ENCODE data around the gene AFF1.

AFF1 gene

DNA sequence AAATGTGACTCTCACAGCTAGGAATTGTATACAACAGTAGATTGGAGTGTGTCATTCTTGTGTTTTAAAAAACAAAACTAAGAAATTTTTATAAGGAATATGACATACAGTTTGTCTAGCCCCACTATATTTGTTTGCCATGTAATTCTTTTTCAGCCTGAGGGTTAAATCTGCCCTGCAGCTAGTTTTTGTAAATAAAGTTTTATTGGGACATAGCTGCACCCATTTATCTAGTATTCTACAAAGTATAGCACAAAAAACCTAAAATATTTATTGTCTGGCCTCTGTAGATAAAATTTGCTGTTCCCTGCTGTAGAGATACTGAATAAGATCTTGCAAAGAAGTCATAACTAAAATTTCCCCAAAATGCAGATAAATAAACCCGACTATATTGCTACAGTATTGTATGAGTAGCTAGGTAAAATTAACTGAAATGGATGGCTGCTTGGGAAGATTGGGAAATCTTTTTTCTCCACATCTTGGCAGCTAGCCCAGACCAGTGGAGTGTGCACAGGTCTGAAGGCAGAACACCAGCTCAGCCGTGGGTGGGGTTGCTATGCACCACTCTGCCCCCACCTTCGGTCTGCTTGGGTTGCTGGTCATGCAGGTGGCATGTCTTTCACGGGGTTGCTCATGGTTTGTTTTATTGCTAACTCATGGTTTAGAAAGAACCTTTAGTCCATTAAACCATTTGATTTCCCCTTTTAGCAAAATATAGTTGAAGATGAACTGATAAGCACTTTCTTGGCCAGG, 157.8 kb downstream of the AFF1 start:
- Histone ChIP-seq H3K4me3 (ENCODE audit: low read length) (no peak overlapping the region), H4K20me1 (ENCODE audit: insufficient read depth, low read length) (peaks cover 2% of the 10 kb centered on the region; the same call in 1 of the 2 replicates), H3K36me3 (replicated peaks; ENCODE audit: insufficient read depth, low read length) (peaks cover 2% of the 10 kb centered on the region; the same call in 1 of the 2 replicates), H3K9me2 (replicated peaks; ENCODE audit: insufficient read depth, low read length) (no peaks in the 10 kb centered on the region), H3K9me3 (replicated peaks; ENCODE audit: insufficient read depth, low read length) (no peaks in the 10 kb centered on the region), H3K9ac (ENCODE audit: low read length) (no peak overlapping the region), H3K27me3 (replicated peaks; ENCODE audit: insufficient read depth, low read length) (no peaks in the 10 kb centered on the region), H3F3A (ENCODE audit: insufficient read depth, low read length) (peaks cover 12% of the 10 kb centered on the region; the same call in 1 of the 2 replicates), H3K4me2 (ENCODE audit: low read depth, low read length) (no peak overlapping the region), H2AFZ (ENCODE audit: low read length) (no peak overlapping the region), H3K27ac (ENCODE audit: low read length) (peak overlapping the region; percentile 7; the same call in 1 of the 2 replicates), H3K4me1 (ENCODE audit: low read length) (peaks cover 12% of the 10 kb centered on the region), H3K79me2 (ENCODE audit: low read length) (peaks cover 63% of the 10 kb centered on the region)
- no peak for TF ChIP-seq EZH2 (optimal IDR thresholded peaks at IDR 0.05; ENCODE audit: low read depth, low read length)
- no peak for TF ChIP-seq EZH2phosphoT487 (IDR thresholded peaks at IDR 0.05; ENCODE audit: low read length)
- TF ChIP-seq CTCF (IDR thresholded peaks at IDR 0.05; ENCODE audit: low read length), result no peak
- no peak for DNase-seq

DNA sequence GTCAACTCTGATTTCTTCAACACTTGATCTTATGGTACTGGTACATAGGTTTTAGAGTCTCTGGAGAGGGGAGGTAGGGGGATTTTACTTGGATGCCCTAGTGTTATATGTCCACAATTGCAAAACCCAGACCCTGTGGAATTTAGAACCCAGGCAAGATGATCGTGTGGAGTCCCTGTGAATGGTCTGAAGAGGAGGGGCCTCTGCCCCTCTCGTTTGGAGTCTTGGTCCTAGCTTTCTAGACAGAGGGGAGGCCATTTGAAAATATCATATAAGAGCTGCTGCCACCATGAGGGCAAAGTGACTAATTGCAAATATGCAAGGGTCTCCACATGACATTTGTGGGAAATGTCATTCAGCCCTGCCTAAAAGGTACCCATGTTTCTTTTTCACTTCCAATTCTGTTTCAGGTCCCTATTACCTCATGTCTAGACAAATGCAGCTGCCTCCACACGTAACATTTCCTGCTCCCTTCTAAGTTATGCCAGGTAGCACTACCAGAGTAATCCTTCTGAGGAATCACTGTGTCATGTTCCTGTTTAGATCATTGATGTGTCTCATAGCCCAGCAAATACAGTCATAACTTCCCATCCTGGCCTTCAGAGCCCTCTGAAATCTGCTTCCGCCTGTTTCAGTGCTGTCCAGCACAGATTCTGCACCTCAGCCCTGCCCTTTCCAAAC, 158.8 kb downstream of the AFF1 start:
- peak overlapping the region; percentile 7; the same call in 1 of the 2 replicates for H3K27ac ChIP-seq (ENCODE audit: low read length)
- no peak overlapping the region for H2AFZ ChIP-seq (ENCODE audit: low read length)
- TF ChIP-seq CTCF (IDR thresholded peaks at IDR 0.05; ENCODE audit: low read length), result peak; percentile 65
- TF ChIP-seq EZH2 (optimal IDR thresholded peaks at IDR 0.05; ENCODE audit: low read depth, low read length), result no peak
- H3K36me3 ChIP-seq (replicated peaks; ENCODE audit: insufficient read depth, low read length), result peaks cover 2% of the 10 kb centered on the region; the same call in 1 of the 2 replicates
- peaks cover 64% of the 10 kb centered on the region for H3K79me2 ChIP-seq (ENCODE audit: low read length)
- H3K4me1 ChIP-seq (ENCODE audit: low read length), result peaks cover 12% of the 10 kb centered on the region
- no peaks in the 10 kb centered on the region for H3K9me3 ChIP-seq (replicated peaks; ENCODE audit: insufficient read depth, low read length)
- H3K9me2 ChIP-seq (replicated peaks; ENCODE audit: insufficient read depth, low read length), result no peaks in the 10 kb centered on the region
- H3K4me2 ChIP-seq (ENCODE audit: low read depth, low read length), result no peak overlapping the region
- no peak overlapping the region for H3K9ac ChIP-seq (ENCODE audit: low read length)
- peaks cover 2% of the 10 kb centered on the region; the same call in 1 of the 2 replicates for H4K20me1 ChIP-seq (ENCODE audit: insufficient read depth, low read length)
- H3K27me3 ChIP-seq (replicated peaks; ENCODE audit: insufficient read depth, low read length), result no peaks in the 10 kb centered on the region
- DNase-seq, result peak; percentile 54
- peaks cover 12% of the 10 kb centered on the region; the same call in 1 of the 2 replicates for H3F3A ChIP-seq (ENCODE audit: insufficient read depth, low read length)
- no peak overlapping the region for H3K4me3 ChIP-seq (ENCODE audit: low read length)

DNA sequence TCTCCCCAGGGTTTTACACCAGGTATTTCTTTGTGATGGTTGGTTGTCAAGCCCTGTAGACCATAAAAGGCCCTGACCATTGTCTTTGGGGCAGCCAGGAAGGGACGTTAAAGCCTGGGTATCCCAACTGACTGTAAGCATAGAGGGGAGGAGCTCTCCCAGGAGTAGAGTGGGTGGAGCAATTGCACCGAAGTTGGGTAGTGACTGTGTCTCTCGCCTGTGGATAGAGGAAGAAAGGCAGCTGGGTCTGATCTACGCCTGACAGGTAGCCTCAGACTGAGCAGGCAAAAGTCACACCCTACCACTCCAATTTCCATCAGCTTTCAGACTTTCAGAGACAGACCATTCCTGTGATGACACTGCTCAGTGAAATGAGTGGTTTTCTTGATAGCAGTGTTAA, 162.3 kb downstream of the AFF1 start:
- H2AFZ ChIP-seq (ENCODE audit: low read length), result no peak overlapping the region
- no peak overlapping the region for H3K4me2 ChIP-seq (ENCODE audit: low read depth, low read length)
- H3K9me3 ChIP-seq (replicated peaks; ENCODE audit: insufficient read depth, low read length), result no peaks in the 10 kb centered on the region
- H3K4me3 ChIP-seq (ENCODE audit: low read length), result no peak overlapping the region
- H3K27me3 ChIP-seq (replicated peaks; ENCODE audit: insufficient read depth, low read length), result no peaks in the 10 kb centered on the region
- peaks cover 10% of the 10 kb centered on the region; the same call in 1 of the 2 replicates for H3F3A ChIP-seq (ENCODE audit: insufficient read depth, low read length)
- TF ChIP-seq EZH2phosphoT487 (IDR thresholded peaks at IDR 0.05; ENCODE audit: low read length) (no peak), EZH2 (optimal IDR thresholded peaks at IDR 0.05; ENCODE audit: low read depth, low read length) (no peak), CTCF (IDR thresholded peaks at IDR 0.05; ENCODE audit: low read length) (no peak)
- H3K9me2 ChIP-seq (replicated peaks; ENCODE audit: insufficient read depth, low read length), result no peaks in the 10 kb centered on the region
- H3K36me3 ChIP-seq (replicated peaks; ENCODE audit: insufficient read depth, low read length), result 0 out of 2 replicates have a peak, but pooled peaks cover 6% of the 10 kb centered on the region
- H4K20me1 ChIP-seq (ENCODE audit: insufficient read depth, low read length), result peaks cover 2% of the 10 kb centered on the region; the same call in 1 of the 2 replicates
- H3K27ac ChIP-seq (ENCODE audit: low read length), result no peak overlapping the region
- DNase-seq, result no peak
- peaks cover 12% of the 10 kb centered on the region for H3K4me1 ChIP-seq (ENCODE audit: low read length)
- no peak overlapping the region for H3K9ac ChIP-seq (ENCODE audit: low read length)
- H3K79me2 ChIP-seq (ENCODE audit: low read length), result peaks cover 77% of the 10 kb centered on the region
